SK-N-SH treated with all-trans-retinoic acid at 6 μM for 48 hours (cell line): Measurements from ENCODE around the gene RNF115.

ENCODE experiments used
- BACH2 ChIP-seq: fragments of 250-450 bp; sonication (Bioruptor Pico); IDR thresholded peaks from 2 replicates; pipeline ENCODE4 v1.9.0; 2021; ENCODE audit warnings: mild to moderate bottlenecking, borderline replicate concordance
- CREB5 ChIP-seq: fragments of 250-450 bp; sonication (Bioruptor Pico); IDR thresholded peaks from 2 replicates; pipeline ENCODE4 v1.5.1; 2020; ENCODE audit warnings: low read depth, mild to moderate bottlenecking, moderate library complexity
- ESRRG ChIP-seq: fragments of 250-450 bp; sonication (Bioruptor Pico); IDR thresholded peaks from 2 replicates; pipeline ENCODE4 v1.6.1; 2021; ENCODE audit warnings: mild to moderate bottlenecking
- ISL1 ChIP-seq: fragments of 250-450 bp; sonication (Bioruptor Pico); IDR thresholded peaks from 2 replicates; pipeline ENCODE4 v2.1.2; 2022; ENCODE audit warnings: mild to moderate bottlenecking, moderate library complexity
- PATZ1 ChIP-seq: fragments of 250-450 bp; sonication (Bioruptor Pico); IDR thresholded peaks from 2 replicates; pipeline ENCODE4 v1.8.0; 2020; ENCODE audit warnings: mild to moderate bottlenecking, moderate library complexity, borderline replicate concordance
- POU6F1 ChIP-seq: fragments of 250-450 bp; sonication (Bioruptor Pico); IDR thresholded peaks from 2 replicates; pipeline ENCODE4 v1.8.0; 2021; ENCODE audit warnings: low read depth, mild to moderate bottlenecking, moderate library complexity, borderline replicate concordance
- PPARA ChIP-seq: fragments of 250-450 bp; sonication (Bioruptor Pico); IDR thresholded peaks from 2 replicates; pipeline ENCODE4 v1.5.0; 2020; ENCODE audit warnings: mild to moderate bottlenecking, borderline replicate concordance
- RARB ChIP-seq: fragments of 250-450 bp; sonication (Bioruptor Pico); IDR thresholded peaks from 2 replicates; pipeline ENCODE4 v1.8.0; 2021; ENCODE audit warnings: mild to moderate bottlenecking, moderate library complexity
- SNAI2 ChIP-seq: fragments of 250-450 bp; sonication (Bioruptor Pico); IDR thresholded peaks from 2 replicates; pipeline ENCODE4 v1.5.0; 2020; ENCODE audit warnings: mild to moderate bottlenecking, moderate library complexity
- TSHZ2 ChIP-seq: fragments of 250-450 bp; sonication (Bioruptor Pico); IDR thresholded peaks from 2 replicates; pipeline ENCODE4 v1.5.0; 2020; ENCODE audit warnings: mild to moderate bottlenecking, moderate library complexity
- ZFP3 ChIP-seq: fragments of 250-450 bp; sonication (Bioruptor Pico); IDR thresholded peaks from 2 replicates; pipeline ENCODE4 v1.5.0; 2020; ENCODE audit warnings: mild to moderate bottlenecking, moderate library complexity
- ZNF565 ChIP-seq: fragments of 450-650 bp; formaldehyde crosslinking; conservative IDR thresholded peaks from 2 replicates; pipeline ENCODE4 v1.5.0; 2020; ENCODE audit warnings: low read depth, mild to moderate bottlenecking, moderate library complexity
- ZNF70 ChIP-seq: fragments of 450-650 bp; formaldehyde crosslinking; IDR thresholded peaks from 2 replicates; pipeline ENCODE4 v1.5.0; 2020; ENCODE audit warnings: mild to moderate bottlenecking, moderate library complexity

GRCh38 chr1:145806408-145806807 lies 17.5 kb downstream of the RNF115 start:
- no peak for TF ChIP-seq RARB (CRISPR knock-in tag)
- no peak for TF ChIP-seq CREB5 (CRISPR knock-in tag)
- TF ChIP-seq PATZ1: no peak
- TF ChIP-seq SNAI2: no peak
- TF ChIP-seq BACH2 (CRISPR knock-in tag): no peak
- TF ChIP-seq POU6F1 (CRISPR knock-in tag): no peak
- no peak for TF ChIP-seq ZNF70 (CRISPR knock-in tag)
- TF ChIP-seq ESRRG (CRISPR knock-in tag): no peak
- TF ChIP-seq ZNF565: no peak
- TF ChIP-seq PPARA (CRISPR knock-in tag): no peak
- no peak for TF ChIP-seq ZFP3
- TF ChIP-seq ISL1: no peak
- no peak for TF ChIP-seq TSHZ2 (CRISPR knock-in tag)
